Endothelial cell (in vitro differentiated cells): ENCODE measurements around the gene LMOD1. TPM values are rescaled to one million over a fixed set of nuclear protein-coding genes. Genes with fewer than 3 reads are reported as not detected.
A peak's percentile ranks its signal among the peaks of the same experiment; 100 is the strongest.
"Not testable (repeated sequence)": the region's sequence is repeated elsewhere in the genome, so short reads cannot be mapped to it uniquely, and the experiment has no call there.

Source experiments
- DNase-seq: peaks from one replicate; pipeline ENCODE4 v3.0.0; 2021; ENCODE audit warnings: low spot score
- H3K27ac Mint-ChIP-seq: one replicate; pipeline ENCODE4 v1.8.0; 2021; ENCODE audit warnings: mixed read lengths, inconsistent platforms; ENCODE audit not compliant: unreplicated experiment
- H3K27me3 Mint-ChIP-seq: one replicate; pipeline ENCODE4 v1.8.0; 2021; ENCODE audit warnings: mild to moderate bottlenecking, moderate library complexity, mixed read lengths, inconsistent platforms; ENCODE audit not compliant: unreplicated experiment
- H3K36me3 Mint-ChIP-seq: one replicate; pipeline ENCODE4 v1.8.0; 2021; ENCODE audit warnings: mild to moderate bottlenecking, low read depth, mixed read lengths, inconsistent platforms; ENCODE audit not compliant: unreplicated experiment
- H3K4me1 Mint-ChIP-seq: one replicate; pipeline ENCODE4 v1.8.0; 2021; ENCODE audit warnings: mild to moderate bottlenecking, mixed read lengths, inconsistent platforms; ENCODE audit not compliant: unreplicated experiment
- H3K4me3 Mint-ChIP-seq: one replicate; pipeline ENCODE4 v1.8.0; 2021; ENCODE audit warnings: mild to moderate bottlenecking, mixed read lengths, inconsistent platforms; ENCODE audit not compliant: unreplicated experiment
- H3K9me3 Mint-ChIP-seq: one replicate; pipeline ENCODE4 v1.8.0; 2021; ENCODE audit warnings: mixed read lengths, inconsistent platforms; ENCODE audit not compliant: unreplicated experiment
- CTCF ChIP-seq: fragments of 200-600 bp; sonication (generic); IDR thresholded peaks from one replicate; pipeline ENCODE4 v1.5.0; 2021; ENCODE audit warnings: antibody characterized with exemption; ENCODE audit not compliant: unreplicated experiment
- total RNA-seq: library from RNA; stranded (reverse); fragmentation: NEBNext Ultra II Directional; extraction: Animal tissue kit (Norgen Biotek cat#: 25700); gene quantifications from one replicate; pipeline ENCODE4 v1.2.1, GENCODE V29; 2021; ENCODE audit not compliant: unreplicated experiment

Gene LMOD1
- total RNA-seq, 1 donor from 2014 or later: not detected

GRCh38 chr1:201859424-201859823 is 86.9 kb downstream of the LMOD1 start:
- H3K27me3 Mint-ChIP-seq: no peaks in the 10 kb centered on the region
- no peak for DNase-seq
- H3K4me1 Mint-ChIP-seq: no peaks in the 10 kb centered on the region
- peak overlapping the region; percentile 45 for H3K27ac Mint-ChIP-seq
- H3K36me3 Mint-ChIP-seq: peaks cover 28% of the 10 kb centered on the region
- no peak overlapping the region for H3K4me3 Mint-ChIP-seq
- H3K9me3 Mint-ChIP-seq: no peaks in the 10 kb centered on the region
- TF ChIP-seq CTCF: no peak

GRCh38 chr1:201856722-201857121 is 89.6 kb downstream of the LMOD1 start:
- not testable (repeated sequence) for H3K27ac Mint-ChIP-seq, H3K27me3 Mint-ChIP-seq, H3K9me3 Mint-ChIP-seq, H3K4me3 Mint-ChIP-seq, H3K4me1 Mint-ChIP-seq, DNase-seq
- peaks cover 29% of the 10 kb centered on the region for H3K36me3 Mint-ChIP-seq

- H3K4me1 Mint-ChIP-seq: peaks cover 7% of the 10 kb centered on the region
- TF ChIP-seq CTCF: no peak
- H3K27ac Mint-ChIP-seq: no peak overlapping the region
- no peak for DNase-seq
- no peak overlapping the region for H3K4me3 Mint-ChIP-seq
- no peaks in the 10 kb centered on the region for H3K27me3 Mint-ChIP-seq
- peaks cover 25% of the 10 kb centered on the region for H3K36me3 Mint-ChIP-seq
- no peaks in the 10 kb centered on the region for H3K9me3 Mint-ChIP-seq
Measured at GRCh38 chr1:201851949-201852348, 94.4 kb downstream of the LMOD1 start.

GRCh38 chr1:201850053-201850397 is 96.3 kb downstream of the LMOD1 start:
- Mint-ChIP-seq H3K4me3 (no peak overlapping the region), H3K27ac (peak overlapping the region; percentile 80), H3K27me3 (no peaks in the 10 kb centered on the region), H3K36me3 (peaks cover 19% of the 10 kb centered on the region), H3K4me1 (peaks cover 7% of the 10 kb centered on the region), H3K9me3 (no peaks in the 10 kb centered on the region)
- TF ChIP-seq CTCF: no peak
- DNase-seq: no peak

GRCh38 chr1:201849372-201850052 is 96.8 kb downstream of the LMOD1 start:
- peak overlapping the region; percentile 80 for H3K27ac Mint-ChIP-seq
- no peak overlapping the region for H3K4me3 Mint-ChIP-seq
- H3K9me3 Mint-ChIP-seq: no peaks in the 10 kb centered on the region
- TF ChIP-seq CTCF: no peak
- H3K27me3 Mint-ChIP-seq: no peaks in the 10 kb centered on the region
- H3K36me3 Mint-ChIP-seq: peaks cover 19% of the 10 kb centered on the region
- H3K4me1 Mint-ChIP-seq: peaks cover 7% of the 10 kb centered on the region
- DNase-seq: no peak
